Upper lobe of left lung (tissue), 4 donors: ENCODE data around the gene FILIP1L.

Experiments used
- CTCF ChIP-seq, 6 experiments: fragments of 450-650 bp in 4 of 6; fragments of 200-600 bp in 2 of 6; sonication (generic) in 2 of 6; IDR thresholded peaks; one replicate each; pipeline ENCODE4 v1.5.1; 2016 to 2019; ENCODE audit warnings: antibody characterized with exemption in 6 of 6
- EP300 ChIP-seq, 4 donors: sonication (generic); formaldehyde crosslinking; IDR thresholded peaks; one replicate each; pipeline ENCODE4 v1.5.1; 2017; ENCODE audit warnings: antibody characterized with exemption in 4 of 4, control low read depth in 2 of 4
- POLR2A ChIP-seq, 4 donors: fragments of 450-650 bp; IDR thresholded peaks; one replicate each; pipeline ENCODE4 v1.5.1; 2016 to 2017; ENCODE audit warnings: antibody characterized with exemption in 4 of 4, mild to moderate bottlenecking in 2 of 4
- POLR2AphosphoS5 ChIP-seq, 2 donors: sonication (generic); formaldehyde crosslinking; IDR thresholded peaks; one replicate each; pipeline ENCODE4 v1.5.1; 2017; ENCODE audit warnings: antibody characterized with exemption in 2 of 2

- TF ChIP-seq CTCF (IDR thresholded peaks at IDR 0.05) (no peak), EP300 (IDR thresholded peaks at IDR 0.05) (no peak), POLR2A (IDR thresholded peaks at IDR 0.05) (no peak), POLR2AphosphoS5 (IDR thresholded peaks at IDR 0.05) (no peak)
These were observed 17.4 kb downstream of the FILIP1L start for GRCh38 chr3:100096866-100097265.
